ENCODE measurements around the gene RFC2. TPM values are rescaled to one million over a fixed set of nuclear protein-coding genes. Genes with fewer than 3 reads are reported as not detected.

The RFC2 gene
- total RNA-seq, 1 donor from 2014 or later, result 16.8 TPM

DNA sequence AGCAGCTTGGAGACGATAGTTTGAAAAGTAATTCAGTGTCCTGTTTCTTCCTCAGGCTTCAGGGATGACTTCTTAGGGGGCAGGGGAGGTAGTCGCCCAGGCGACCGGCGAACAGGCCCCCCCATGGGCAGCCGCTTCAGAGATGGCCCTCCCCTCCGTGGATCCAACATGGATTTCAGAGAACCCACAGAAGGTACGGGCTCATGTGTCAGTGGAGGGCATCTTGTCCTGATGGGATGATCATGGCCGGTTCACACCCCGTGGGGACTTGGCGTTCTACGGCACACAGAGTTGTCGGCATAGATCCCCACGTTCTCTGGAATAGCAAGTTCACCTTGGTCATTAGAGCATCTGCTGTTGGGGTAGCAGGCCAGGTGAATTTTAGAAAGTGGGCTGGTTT is 59.5 kb downstream of the RFC2 start:
- DNase-seq, result no peak
- Mint-ChIP-seq H3K4me3 (ENCODE audit: unreplicated experiment) (no peak overlapping the region), H3K36me3 (ENCODE audit: unreplicated experiment) (no peaks in the 10 kb centered on the region), H3K9me3 (ENCODE audit: unreplicated experiment) (peaks cover 4% of the 10 kb centered on the region), H3K27me3 (ENCODE audit: unreplicated experiment) (peaks cover 3% of the 10 kb centered on the region), H3K4me1 (ENCODE audit: low read depth, unreplicated experiment) (no peaks in the 10 kb centered on the region), H3K27ac (ENCODE audit: unreplicated experiment) (no peak overlapping the region)
- TF ChIP-seq, protein P1, sequence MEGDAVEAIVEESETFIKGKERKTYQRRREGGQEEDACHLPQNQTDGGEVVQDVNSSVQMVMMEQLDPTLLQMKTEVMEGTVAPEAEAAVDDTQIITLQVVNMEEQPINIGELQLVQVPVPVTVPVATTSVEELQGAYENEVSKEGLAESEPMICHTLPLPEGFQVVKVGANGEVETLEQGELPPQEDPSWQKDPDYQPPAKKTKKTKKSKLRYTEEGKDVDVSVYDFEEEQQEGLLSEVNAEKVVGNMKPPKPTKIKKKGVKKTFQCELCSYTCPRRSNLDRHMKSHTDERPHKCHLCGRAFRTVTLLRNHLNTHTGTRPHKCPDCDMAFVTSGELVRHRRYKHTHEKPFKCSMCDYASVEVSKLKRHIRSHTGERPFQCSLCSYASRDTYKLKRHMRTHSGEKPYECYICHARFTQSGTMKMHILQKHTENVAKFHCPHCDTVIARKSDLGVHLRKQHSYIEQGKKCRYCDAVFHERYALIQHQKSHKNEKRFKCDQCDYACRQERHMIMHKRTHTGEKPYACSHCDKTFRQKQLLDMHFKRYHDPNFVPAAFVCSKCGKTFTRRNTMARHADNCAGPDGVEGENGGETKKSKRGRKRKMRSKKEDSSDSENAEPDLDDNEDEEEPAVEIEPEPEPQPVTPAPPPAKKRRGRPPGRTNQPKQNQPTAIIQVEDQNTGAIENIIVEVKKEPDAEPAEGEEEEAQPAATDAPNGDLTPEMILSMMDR (IDR thresholded peaks at IDR 0.05; ENCODE audit: partially characterized antibody, unreplicated experiment), result no peak

GRCh38 chr7:74193913-74194312 is 60.3 kb downstream of the RFC2 start:
- TF ChIP-seq, protein P1 (IDR thresholded peaks at IDR 0.05; ENCODE audit: partially characterized antibody, unreplicated experiment), result no peak
- Mint-ChIP-seq H3K27me3 (ENCODE audit: unreplicated experiment) (peaks cover 3% of the 10 kb centered on the region), H3K9me3 (ENCODE audit: unreplicated experiment) (peaks cover 3% of the 10 kb centered on the region), H3K4me3 (ENCODE audit: unreplicated experiment) (no peak overlapping the region), H3K27ac (ENCODE audit: unreplicated experiment) (no peak overlapping the region), H3K4me1 (ENCODE audit: low read depth, unreplicated experiment) (no peaks in the 10 kb centered on the region), H3K36me3 (ENCODE audit: unreplicated experiment) (no peaks in the 10 kb centered on the region)
- DNase-seq, result no peak

DNA sequence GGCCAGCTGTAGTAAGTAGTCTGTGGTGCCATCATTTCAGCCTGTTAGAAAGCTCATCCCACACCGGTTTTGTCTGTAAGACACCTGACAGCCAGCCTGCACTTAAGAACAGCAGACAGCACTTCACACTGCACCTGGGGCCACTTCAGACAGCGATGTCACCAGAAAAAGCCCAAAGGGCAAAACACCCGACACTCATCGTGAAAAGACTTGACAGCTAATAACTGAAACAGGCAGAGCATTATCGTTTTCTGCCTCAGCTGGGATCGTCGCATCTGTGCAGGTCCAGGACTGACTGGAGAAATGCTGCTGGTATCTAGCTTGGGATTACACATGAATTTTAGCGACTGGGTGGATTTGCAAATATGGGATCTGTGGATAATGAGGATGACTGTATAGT is 61.1 kb downstream of the RFC2 start:
- no peak for DNase-seq
- Mint-ChIP-seq H3K4me1 (ENCODE audit: low read depth, unreplicated experiment) (peaks cover 1% of the 10 kb centered on the region), H3K9me3 (ENCODE audit: unreplicated experiment) (peaks cover 3% of the 10 kb centered on the region), H3K4me3 (ENCODE audit: unreplicated experiment) (no peak overlapping the region), H3K27me3 (ENCODE audit: unreplicated experiment) (peaks cover 3% of the 10 kb centered on the region), H3K27ac (ENCODE audit: unreplicated experiment) (peak overlapping the region; percentile 11), H3K36me3 (ENCODE audit: unreplicated experiment) (no peaks in the 10 kb centered on the region)
- TF ChIP-seq, protein P1 (IDR thresholded peaks at IDR 0.05; ENCODE audit: partially characterized antibody, unreplicated experiment), result no peak

DNA sequence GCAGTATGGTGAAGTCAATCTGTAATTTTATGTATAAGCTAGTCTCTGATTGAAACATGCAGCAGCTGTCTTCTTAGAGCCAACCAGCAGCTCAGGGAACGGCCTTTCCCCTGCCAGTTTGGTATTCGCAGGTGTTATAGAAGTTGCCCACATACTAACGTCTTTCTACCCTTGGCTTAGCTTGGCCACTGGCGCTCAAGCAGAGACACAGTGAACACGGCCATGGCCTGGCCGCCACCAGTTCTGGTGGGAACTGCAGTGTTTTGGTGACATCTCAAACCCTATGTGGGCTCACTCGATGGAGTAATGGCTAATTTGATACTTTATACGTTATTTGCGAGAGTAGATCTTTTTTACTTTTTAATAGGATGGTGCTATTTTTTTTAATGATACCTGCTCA is 63.0 kb downstream of the RFC2 start:
- TF ChIP-seq, protein P1 (IDR thresholded peaks at IDR 0.05; ENCODE audit: partially characterized antibody, unreplicated experiment), result no peak
- no peaks in the 10 kb centered on the region for H3K36me3 Mint-ChIP-seq (ENCODE audit: unreplicated experiment)
- H3K9me3 Mint-ChIP-seq (ENCODE audit: unreplicated experiment), result peaks cover 2% of the 10 kb centered on the region
- no peak overlapping the region for H3K4me3 Mint-ChIP-seq (ENCODE audit: unreplicated experiment)
- no peak for DNase-seq
- H3K27ac Mint-ChIP-seq (ENCODE audit: unreplicated experiment), result no peak overlapping the region
- H3K27me3 Mint-ChIP-seq (ENCODE audit: unreplicated experiment), result peaks cover 1% of the 10 kb centered on the region
- H3K4me1 Mint-ChIP-seq (ENCODE audit: low read depth, unreplicated experiment), result peaks cover 8% of the 10 kb centered on the region

DNA sequence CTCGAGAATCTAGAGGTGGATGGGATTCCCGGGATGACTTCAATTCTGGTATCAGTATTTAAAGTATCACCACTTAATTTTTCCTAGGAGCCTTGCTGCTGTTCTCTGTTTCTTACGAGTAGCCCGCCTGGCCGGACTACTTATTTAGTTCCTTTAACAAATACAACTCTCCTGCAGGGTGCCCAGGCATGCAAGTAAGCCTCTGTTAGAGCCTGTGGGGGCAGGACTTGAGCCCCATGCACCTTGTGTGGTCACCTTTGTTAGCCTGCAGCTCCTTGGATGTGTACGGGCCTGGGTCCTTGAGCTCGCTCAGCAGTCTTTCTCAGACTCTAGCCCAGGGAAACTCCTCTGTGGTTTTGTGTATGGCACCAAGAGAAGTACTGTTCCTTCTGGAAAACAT is 63.9 kb downstream of the RFC2 start:
- no peak overlapping the region for H3K27ac Mint-ChIP-seq (ENCODE audit: unreplicated experiment)
- H3K36me3 Mint-ChIP-seq (ENCODE audit: unreplicated experiment), result no peaks in the 10 kb centered on the region

More for the DNA sequence above, 63.9 kb downstream of the RFC2 start:
- Mint-ChIP-seq H3K9me3 (ENCODE audit: unreplicated experiment) (peaks cover 2% of the 10 kb centered on the region), H3K27me3 (ENCODE audit: unreplicated experiment) (peaks cover 1% of the 10 kb centered on the region), H3K4me1 (ENCODE audit: low read depth, unreplicated experiment) (peaks cover 8% of the 10 kb centered on the region), H3K4me3 (ENCODE audit: unreplicated experiment) (no peak overlapping the region)
- TF ChIP-seq, protein P1 (IDR thresholded peaks at IDR 0.05; ENCODE audit: partially characterized antibody, unreplicated experiment), result no peak
- no peak for DNase-seq

Data from glutamatergic neuron (in vitro differentiated cells).